Calu3 (cell line): ENCODE data around the gene FBXO3. TPM values are rescaled to one million over a fixed set of nuclear protein-coding genes. Genes with fewer than 3 reads are reported as not detected.
A peak's percentile ranks its signal among the peaks of the same experiment; 100 is the strongest.

Source experiments
- BruUV-seq: library from RNA; stranded (reverse); fragments of 400-500 nt; replicated peaks from 2 replicates; lab custom pipeline; 2021; lab: Mats Ljungman, UMichigan
- CTCF ChIA-PET: fragments of 300-600 bp; sonication (Branson Sonifier 250); formaldehyde crosslinking; loops from one replicate; lab custom pipeline; 2022; ENCODE audit warnings: antibody characterized with exemption; lab: Charles Lee
- DNase-seq: peaks from one replicate; pipeline ENCODE4 v3.0.0; 2022
- H3K27ac Mint-ChIP-seq: one replicate; pipeline ENCODE4 v1.8.0; 2022; ENCODE audit warnings: mixed read lengths; ENCODE audit not compliant: unreplicated experiment
- H3K27me3 Mint-ChIP-seq: one replicate; pipeline ENCODE4 v1.8.0; 2022; ENCODE audit warnings: mixed read lengths; ENCODE audit not compliant: unreplicated experiment
- H3K36me3 Mint-ChIP-seq: one replicate; pipeline ENCODE4 v1.8.0; 2022; ENCODE audit warnings: mild to moderate bottlenecking, moderate library complexity, mixed read lengths; ENCODE audit not compliant: insufficient read depth, unreplicated experiment
- H3K4me1 Mint-ChIP-seq: one replicate; pipeline ENCODE4 v1.8.0; 2022; ENCODE audit warnings: mild to moderate bottlenecking, low read depth, mixed read lengths; ENCODE audit not compliant: unreplicated experiment
- H3K4me3 Mint-ChIP-seq: one replicate; pipeline ENCODE4 v1.8.0; 2022; ENCODE audit warnings: mild to moderate bottlenecking, low read depth, moderate library complexity, mixed read lengths; ENCODE audit not compliant: unreplicated experiment
- H3K9me3 Mint-ChIP-seq: one replicate; pipeline ENCODE4 v1.8.0; 2022; ENCODE audit warnings: low read depth, mixed read lengths; ENCODE audit not compliant: unreplicated experiment
- intact Hi-C: fragments of 100-400 bp; cut with micrococcal nuclease; formaldehyde crosslinking; loops from one replicate; pipeline ENCODE4 v1.10.0; 2022; ENCODE audit not compliant: unreplicated experiment
- total RNA-seq: library from RNA; stranded (reverse); gene quantifications from 2 replicates; pipeline ENCODE4 v1.2.3, GENCODE V29; 2022
- TF ChIP-seq, protein P1 (sequence below): fragments of 200-600 bp; IDR thresholded peaks from one replicate; pipeline ENCODE4 v1.8.0; 2022; ENCODE audit warnings: antibody characterized with exemption; ENCODE audit not compliant: unreplicated experiment

FBXO3 gene
- total RNA-seq, 1 experiment from 2014 or later: 24.3 TPM

DNA sequence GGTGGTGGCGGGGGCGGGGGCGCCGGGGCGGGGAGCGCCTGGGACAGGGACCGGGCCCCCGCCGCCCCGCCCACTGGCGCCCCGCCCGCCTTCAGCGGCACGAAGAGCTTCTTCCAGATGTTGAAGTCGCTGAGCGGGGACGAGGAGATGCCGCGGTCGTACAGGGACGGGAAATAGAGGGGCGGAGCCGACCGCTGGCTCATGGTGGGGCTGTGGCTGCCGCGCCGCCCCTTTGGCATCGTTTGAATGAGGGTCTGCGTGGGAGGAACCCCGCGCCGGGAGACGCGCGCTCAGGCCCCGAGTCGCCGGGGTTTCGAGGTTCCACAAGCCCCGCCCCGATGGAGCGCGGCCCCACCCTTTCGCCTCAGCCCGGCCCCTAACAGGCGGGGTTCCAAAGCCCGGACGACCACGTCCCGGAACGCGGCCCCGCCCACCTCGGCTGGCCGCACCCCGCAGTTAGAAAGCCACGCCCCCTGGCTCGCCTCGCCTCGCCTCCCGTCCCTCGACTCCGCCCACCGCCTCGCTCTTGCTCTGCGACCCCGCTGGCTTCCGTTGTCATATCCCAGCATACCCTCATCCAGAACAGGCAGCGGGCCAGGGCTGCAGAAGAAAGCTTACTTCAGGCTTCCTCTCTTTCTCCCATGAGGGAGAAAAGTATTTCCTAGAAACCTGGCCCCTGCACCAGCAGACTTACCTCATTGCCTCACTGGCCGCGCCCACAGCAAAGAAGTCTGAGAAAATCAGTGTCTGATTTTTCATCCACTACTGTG is 73.6 kb downstream of the FBXO3 start, which contains the start of gene C11orf91:
Gene C11orf91, minus strand, starts transcription at position 325 of the 770 bp plus-strand sequence. Its CDS starts 86 bp downstream, at position 239.
- TF ChIP-seq, protein P1, sequence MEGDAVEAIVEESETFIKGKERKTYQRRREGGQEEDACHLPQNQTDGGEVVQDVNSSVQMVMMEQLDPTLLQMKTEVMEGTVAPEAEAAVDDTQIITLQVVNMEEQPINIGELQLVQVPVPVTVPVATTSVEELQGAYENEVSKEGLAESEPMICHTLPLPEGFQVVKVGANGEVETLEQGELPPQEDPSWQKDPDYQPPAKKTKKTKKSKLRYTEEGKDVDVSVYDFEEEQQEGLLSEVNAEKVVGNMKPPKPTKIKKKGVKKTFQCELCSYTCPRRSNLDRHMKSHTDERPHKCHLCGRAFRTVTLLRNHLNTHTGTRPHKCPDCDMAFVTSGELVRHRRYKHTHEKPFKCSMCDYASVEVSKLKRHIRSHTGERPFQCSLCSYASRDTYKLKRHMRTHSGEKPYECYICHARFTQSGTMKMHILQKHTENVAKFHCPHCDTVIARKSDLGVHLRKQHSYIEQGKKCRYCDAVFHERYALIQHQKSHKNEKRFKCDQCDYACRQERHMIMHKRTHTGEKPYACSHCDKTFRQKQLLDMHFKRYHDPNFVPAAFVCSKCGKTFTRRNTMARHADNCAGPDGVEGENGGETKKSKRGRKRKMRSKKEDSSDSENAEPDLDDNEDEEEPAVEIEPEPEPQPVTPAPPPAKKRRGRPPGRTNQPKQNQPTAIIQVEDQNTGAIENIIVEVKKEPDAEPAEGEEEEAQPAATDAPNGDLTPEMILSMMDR: no peak
- BruUV-seq: no TSS peak
- CTCF ChIA-PET: interaction anchor here (0.6 to 5.6 kb wide), 6 partner anchors 10 to 540 kb away, joined by 3 to 54 read pairs (median 6); partner anchors contain the start of gene CD59
- DNase-seq: peak; percentile 99
- H3K4me1 Mint-ChIP-seq: peaks cover 88% of the 10 kb centered on the region
- intact Hi-C loops: no loop called here
- no peaks in the 10 kb centered on the region for H3K27me3 Mint-ChIP-seq
- peak within 1 kb of the TSS; percentile 94 for H3K27ac Mint-ChIP-seq
- peak within 1 kb of the TSS; percentile 70 for H3K4me3 Mint-ChIP-seq
- H3K9me3 Mint-ChIP-seq: no peaks in the 10 kb centered on the region
- peaks cover 92% of the 10 kb centered on the region for H3K36me3 Mint-ChIP-seq

- BruUV-seq: no TSS peak
- Mint-ChIP-seq H3K36me3 (peaks cover 92% of the 10 kb centered on the region), H3K27me3 (no peaks in the 10 kb centered on the region), H3K4me1 (peaks cover 88% of the 10 kb centered on the region), H3K9me3 (no peaks in the 10 kb centered on the region), H3K4me3 (peak overlapping the region; percentile 70), H3K27ac (peak overlapping the region; percentile 94)
- TF ChIP-seq, protein P1: no peak
- DNase-seq: no peak
- intact Hi-C loops: no loop called here
- CTCF ChIA-PET: interaction anchor here (0.6 to 5.6 kb wide), 5 partner anchors 9 to 540 kb away, joined by 4 to 54 read pairs (median 7); partner anchors contain the start of gene CD59
These were observed 74.2 kb downstream of the FBXO3 start for GRCh38 chr11:33700063-33700501.

GRCh38 chr11:33699515-33700062 is 74.7 kb downstream of the FBXO3 start:
- CTCF ChIA-PET: interaction anchor here (1.3 to 5.6 kb wide), 4 partner anchors 9 to 43 kb away, joined by 4 to 54 read pairs (median 16); partner anchors contain the start of gene CD59
- Mint-ChIP-seq H3K27ac (peak overlapping the region; percentile 94), H3K4me3 (peak overlapping the region; percentile 70), H3K27me3 (no peaks in the 10 kb centered on the region), H3K4me1 (peaks cover 88% of the 10 kb centered on the region), H3K36me3 (peaks cover 92% of the 10 kb centered on the region), H3K9me3 (no peaks in the 10 kb centered on the region)
- BruUV-seq: no TSS peak
- TF ChIP-seq, protein P1: no peak
- no peak for DNase-seq
- intact Hi-C loops: no loop called here

DNA sequence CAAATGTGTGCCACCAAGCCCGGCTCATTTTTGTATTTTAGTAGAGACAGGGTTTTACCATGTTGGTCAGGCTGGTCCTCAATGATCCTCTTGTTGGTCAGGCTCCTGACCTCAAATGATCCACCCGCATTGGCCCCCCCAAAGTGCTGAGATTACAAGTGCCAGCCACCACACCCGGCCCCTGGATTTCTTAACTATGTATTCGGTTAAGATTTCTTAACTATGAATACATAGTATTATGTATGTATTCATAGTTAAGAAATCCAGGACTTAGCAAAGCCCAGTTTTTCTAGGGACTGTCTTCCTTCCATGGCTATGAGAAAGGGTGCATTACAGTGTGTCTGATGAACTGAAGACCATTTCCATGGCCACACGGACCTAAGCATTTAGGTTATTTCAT is 75.4 kb downstream of the FBXO3 start:
- BruUV-seq: no TSS peak
- Mint-ChIP-seq H3K27me3 (no peaks in the 10 kb centered on the region), H3K9me3 (no peaks in the 10 kb centered on the region), H3K4me3 (no peak overlapping the region), H3K27ac (no peak overlapping the region), H3K36me3 (peaks cover 92% of the 10 kb centered on the region), H3K4me1 (peaks cover 88% of the 10 kb centered on the region)
- CTCF ChIA-PET: interaction anchor here (4.0 kb wide), 1 partner anchor 44 kb away, joined by 26 read pairs; no protein-coding TSS in a partner anchor
- no peak for DNase-seq
- TF ChIP-seq, protein P1: no peak
- intact Hi-C loops: no loop called here
